Uterus (tissue), 2 donors: Measurements from ENCODE around the gene NOL4L.

ENCODE experiments used
- CTCF ChIP-seq, 4 experiments: fragments of 200-600 bp in 2 of 4; fragments of 450-650 bp in 2 of 4; sonication (generic) in 2 of 4; IDR thresholded peaks; one replicate each; pipeline ENCODE4 v1.5.1; 2016 to 2019; ENCODE audit warnings: antibody characterized with exemption in 4 of 4, mild to moderate bottlenecking in 2 of 4, moderate library complexity in 1 of 4
- POLR2A ChIP-seq, 2 donors: fragments of 450-650 bp; IDR thresholded peaks; one replicate each; pipeline ENCODE4 v1.6.1; 2016; ENCODE audit warnings: antibody characterized with exemption in 2 of 2, mild to moderate bottlenecking in 1 of 2, moderate library complexity in 1 of 2

- TF ChIP-seq CTCF (IDR thresholded peaks at IDR 0.05) (no peak), POLR2A (IDR thresholded peaks at IDR 0.05) (no peak)
Measured at GRCh38 chr20:32632461-32633354, 47.6 kb upstream of the NOL4L start.
